SJSA1 (cell line): Measurements from ENCODE around the gene ZG16B. TPM values are rescaled to one million over a fixed set of nuclear protein-coding genes. Genes with fewer than 3 reads are reported as not detected.

Source experiments
- DNase-seq, 2 experiments: peaks; one replicate each; pipeline ENCODE4 v3.0.0-alpha.2; 2015 to 2020; ENCODE audit warnings: low spot score in 2 of 2, low read depth in 1 of 2
- H3K27ac ChIP-seq: fragments of 250-450 bp; sonication (Bioruptor Pico); 2 replicates; pipeline ENCODE4 v1.5.1; 2020; ENCODE audit warnings: mild to moderate bottlenecking, moderate library complexity
- H3K27me3 ChIP-seq: fragments of 250-450 bp; sonication (Bioruptor Pico); replicated peaks from 2 replicates; pipeline ENCODE4 v1.5.1; 2020; ENCODE audit warnings: mild to moderate bottlenecking, moderate library complexity
- H3K36me3 ChIP-seq: fragments of 250-450 bp; sonication (Bioruptor Pico); 2 replicates; pipeline ENCODE4 v1.5.1; 2020; ENCODE audit warnings: mild to moderate bottlenecking
- H3K4me1 ChIP-seq: fragments of 250-450 bp; sonication (Bioruptor Pico); replicated peaks from 2 replicates; pipeline ENCODE4 v1.6.1; 2021; ENCODE audit warnings: mild to moderate bottlenecking
- H3K4me3 ChIP-seq: fragments of 250-450 bp; sonication (Bioruptor Pico); 2 replicates; pipeline ENCODE4 v1.5.1; 2020; ENCODE audit warnings: mild to moderate bottlenecking
- H3K9me3 ChIP-seq: fragments of 250-450 bp; sonication (Bioruptor Pico); replicated peaks from 2 replicates; pipeline ENCODE4 v1.5.1; 2020; ENCODE audit warnings: mild to moderate bottlenecking
- total RNA-seq: library from RNA; depleted of rRNA; stranded (reverse); fragments of >200 nt; shearing (Covaris generic); gene quantifications from 2 replicates; pipeline ENCODE4 v1.2.3, GENCODE V29; 2014; rRNA removed

The ZG16B gene
- total RNA-seq, 1 experiment from 2014 or later = 0.11 TPM

DNA sequence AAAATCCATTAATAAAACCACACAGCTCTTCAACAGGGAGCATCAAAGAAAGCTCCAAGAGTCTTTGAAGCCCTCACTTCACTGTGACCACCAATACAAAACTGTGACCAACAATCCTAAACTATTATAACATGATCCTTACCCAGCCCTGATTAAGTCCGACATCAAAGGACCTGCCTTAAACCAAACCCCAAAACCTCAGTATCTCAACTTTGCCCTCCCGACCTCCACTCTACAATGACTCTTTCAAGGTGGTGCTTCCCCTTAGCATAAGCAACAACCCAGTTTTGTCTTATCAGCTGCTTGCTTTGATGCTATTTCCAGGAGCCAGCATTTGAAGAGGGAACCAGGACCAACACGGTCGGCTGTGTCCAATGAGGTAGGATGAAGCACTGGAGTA is 36.3 kb downstream of the ZG16B start:
- DNase-seq = no peak
- H3K9me3 ChIP-seq = no peaks in the 10 kb centered on the region; the same call in 1 of the 2 replicates
- no peaks in the 10 kb centered on the region for H3K36me3 ChIP-seq
- H3K4me1 ChIP-seq = peaks cover 4% of the 10 kb centered on the region
- no peak overlapping the region for H3K27ac ChIP-seq
- H3K27me3 ChIP-seq = no peaks in the 10 kb centered on the region
- H3K4me3 ChIP-seq = no peak overlapping the region

DNA sequence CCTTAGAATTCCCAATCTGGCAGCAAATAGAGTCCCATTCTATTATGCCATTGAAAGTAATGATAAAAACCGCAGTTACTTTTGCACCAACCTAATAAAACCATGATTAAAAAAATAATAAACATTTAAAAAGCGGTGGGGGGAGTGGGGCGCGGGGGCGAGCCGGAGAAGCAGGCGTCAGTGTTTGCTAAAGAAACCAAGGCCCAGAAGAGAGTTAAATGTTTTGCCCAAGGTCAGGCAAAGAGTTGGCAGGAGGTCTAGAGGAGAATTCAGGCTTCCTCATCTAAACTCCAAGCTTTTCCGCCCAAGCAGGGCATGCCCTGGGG is 37.5 kb downstream of the ZG16B start:
- H3K27ac ChIP-seq = peak overlapping the region; percentile 90
- no peak for DNase-seq
- no peaks in the 10 kb centered on the region for H3K27me3 ChIP-seq
- H3K4me1 ChIP-seq = peaks cover 4% of the 10 kb centered on the region
- no peaks in the 10 kb centered on the region for H3K9me3 ChIP-seq
- H3K4me3 ChIP-seq = peak overlapping the region; percentile 58
- no peaks in the 10 kb centered on the region for H3K36me3 ChIP-seq

DNA sequence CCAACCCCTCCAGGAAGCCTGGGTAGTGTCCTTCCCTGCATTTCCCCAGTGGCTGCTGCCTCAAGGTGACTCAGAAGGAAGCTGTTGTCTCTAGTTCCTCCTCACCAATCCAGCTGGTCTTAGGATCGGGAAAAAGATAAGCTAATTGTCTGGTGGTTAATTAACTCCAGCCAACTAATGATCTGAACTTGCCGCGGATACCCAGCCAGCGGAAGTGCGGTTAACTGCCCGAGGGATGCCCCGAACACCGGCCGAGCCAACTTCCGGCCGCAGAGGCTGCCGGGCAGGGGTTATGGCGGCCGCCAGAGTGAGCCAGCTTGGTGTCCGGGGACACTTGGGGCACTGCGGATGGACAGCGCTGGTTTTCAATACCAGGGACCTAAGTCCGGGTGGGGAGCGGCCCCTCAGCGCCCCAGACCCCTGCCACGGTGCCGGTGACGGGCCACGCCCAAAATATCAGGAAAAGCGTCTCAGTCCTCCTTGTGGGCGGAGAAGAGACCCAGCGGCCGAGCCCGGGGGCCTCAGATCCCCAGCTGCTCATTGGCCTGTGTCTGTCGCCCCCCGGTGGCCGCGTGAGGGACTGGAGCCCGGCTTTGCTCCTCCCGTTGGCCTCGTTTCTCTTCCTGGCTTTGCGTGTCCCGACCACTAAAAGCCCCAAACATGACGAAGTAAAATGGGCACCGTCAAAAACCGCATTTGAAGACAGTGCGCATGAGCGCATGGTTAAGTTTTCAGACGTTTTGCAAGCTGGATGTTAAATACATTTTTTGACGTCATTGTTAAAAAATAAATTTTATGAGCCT is 38.1 kb downstream of the ZG16B start:
- DNase-seq = peak; percentile 96 to 97
- H3K27me3 ChIP-seq = no peaks in the 10 kb centered on the region
- H3K36me3 ChIP-seq = no peaks in the 10 kb centered on the region
- peaks cover 4% of the 10 kb centered on the region for H3K4me1 ChIP-seq
- no peaks in the 10 kb centered on the region for H3K9me3 ChIP-seq
- H3K4me3 ChIP-seq = peak overlapping the region; percentile 58
- peak overlapping the region; percentile 90 for H3K27ac ChIP-seq

DNA sequence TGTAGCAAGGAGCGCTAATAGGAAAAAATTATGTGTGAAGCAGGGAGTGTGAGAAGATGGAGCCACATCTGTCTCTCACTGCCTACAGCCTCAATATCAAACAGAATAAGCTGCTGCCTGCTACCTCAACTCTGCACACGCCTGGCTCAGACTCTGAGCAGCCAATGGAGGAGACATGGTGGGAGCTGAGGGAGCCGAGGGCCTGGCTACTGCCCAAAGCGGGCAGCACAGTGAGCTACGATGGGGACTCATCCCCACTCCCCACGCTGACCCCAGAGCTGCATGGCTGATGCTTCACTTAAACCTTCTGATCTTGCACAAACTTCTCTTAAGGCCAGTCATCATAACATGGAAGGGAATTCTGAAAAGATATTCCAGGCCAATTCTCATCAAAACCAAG is 41.8 kb downstream of the ZG16B start:
- H3K27ac ChIP-seq = no peak overlapping the region
- no peak overlapping the region for H3K4me3 ChIP-seq
- H3K36me3 ChIP-seq = no peaks in the 10 kb centered on the region
- no peaks in the 10 kb centered on the region for H3K27me3 ChIP-seq
- no peaks in the 10 kb centered on the region for H3K9me3 ChIP-seq
- DNase-seq = no peak
- H3K4me1 ChIP-seq = peaks cover 4% of the 10 kb centered on the region

DNA sequence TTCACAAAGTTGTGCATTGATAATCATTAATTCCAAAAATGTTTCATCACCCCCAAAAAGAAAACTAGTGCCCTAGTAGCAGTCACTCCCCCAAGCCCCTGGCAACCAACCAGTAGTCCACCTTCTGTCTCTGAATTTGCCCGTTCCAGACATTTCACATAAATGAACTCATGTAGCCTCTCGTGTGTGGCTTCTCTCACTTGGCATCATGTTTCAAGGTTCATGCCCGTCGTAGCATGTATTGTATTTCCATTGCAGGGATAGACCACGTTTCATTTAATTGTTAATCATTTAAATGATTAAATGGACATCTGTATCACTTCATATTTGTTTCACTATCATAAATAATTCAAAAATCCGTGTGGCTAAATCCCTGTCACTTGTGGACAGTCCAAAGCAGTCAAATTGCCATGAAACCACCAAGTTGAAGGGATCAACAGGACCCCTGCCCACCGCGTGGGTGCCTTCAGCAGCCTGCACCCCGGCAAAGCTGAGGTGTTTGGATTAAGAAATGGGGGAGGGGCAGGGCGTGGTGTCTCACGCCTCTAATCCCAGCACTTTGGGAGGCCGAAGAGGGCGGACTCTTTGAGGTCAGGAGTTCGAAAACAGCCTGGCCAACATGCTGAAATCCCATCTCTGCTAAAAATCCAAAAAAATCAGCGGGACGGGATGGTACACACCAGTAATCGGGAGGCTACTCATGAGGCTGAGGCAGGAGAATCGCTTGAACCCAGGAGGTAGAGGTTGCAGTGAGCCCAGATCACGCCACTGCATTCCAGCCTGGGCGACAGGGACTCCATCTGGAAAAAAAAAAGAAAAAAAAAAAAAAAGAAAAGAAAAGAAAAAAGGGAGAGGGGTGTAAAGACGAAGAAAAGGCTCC is 44.2 kb downstream of the ZG16B start:
- no peaks in the 10 kb centered on the region for H3K27me3 ChIP-seq
- H3K27ac ChIP-seq = no peak overlapping the region
- H3K4me3 ChIP-seq = no peak overlapping the region

DNA sequence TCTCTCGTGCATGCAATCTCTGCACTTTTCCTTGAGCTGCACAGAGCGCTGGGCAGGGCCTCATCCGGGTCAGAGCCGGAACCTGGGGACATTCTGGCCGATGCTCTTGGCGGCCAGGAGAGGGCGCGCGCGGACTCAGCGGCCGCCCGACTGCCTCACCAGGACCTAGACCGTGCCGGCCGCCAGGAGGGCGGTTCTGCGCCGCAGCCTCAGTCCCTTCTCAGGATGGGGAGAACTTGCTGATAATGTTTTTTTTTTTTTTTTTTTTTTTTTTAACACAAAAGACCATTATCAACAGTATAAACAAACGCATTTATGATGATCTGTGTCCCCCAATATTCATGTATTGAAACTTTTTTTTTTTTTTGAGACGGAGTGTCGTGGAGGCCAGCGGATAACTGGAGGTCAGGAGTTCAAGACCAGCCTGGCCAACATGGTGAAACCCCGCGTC is 44.8 kb downstream of the ZG16B start:
- peak; percentile 63 to 74 for DNase-seq
- Histone ChIP-seq H3K27me3 (no peaks in the 10 kb centered on the region), H3K4me1 (no peaks in the 10 kb centered on the region)

More for the DNA sequence above, 44.2 kb downstream of the ZG16B start:
- Histone ChIP-seq H3K9me3 (no peaks in the 10 kb centered on the region), H3K36me3 (no peaks in the 10 kb centered on the region), H3K4me1 (no peaks in the 10 kb centered on the region)
- no peak for DNase-seq

DNA sequence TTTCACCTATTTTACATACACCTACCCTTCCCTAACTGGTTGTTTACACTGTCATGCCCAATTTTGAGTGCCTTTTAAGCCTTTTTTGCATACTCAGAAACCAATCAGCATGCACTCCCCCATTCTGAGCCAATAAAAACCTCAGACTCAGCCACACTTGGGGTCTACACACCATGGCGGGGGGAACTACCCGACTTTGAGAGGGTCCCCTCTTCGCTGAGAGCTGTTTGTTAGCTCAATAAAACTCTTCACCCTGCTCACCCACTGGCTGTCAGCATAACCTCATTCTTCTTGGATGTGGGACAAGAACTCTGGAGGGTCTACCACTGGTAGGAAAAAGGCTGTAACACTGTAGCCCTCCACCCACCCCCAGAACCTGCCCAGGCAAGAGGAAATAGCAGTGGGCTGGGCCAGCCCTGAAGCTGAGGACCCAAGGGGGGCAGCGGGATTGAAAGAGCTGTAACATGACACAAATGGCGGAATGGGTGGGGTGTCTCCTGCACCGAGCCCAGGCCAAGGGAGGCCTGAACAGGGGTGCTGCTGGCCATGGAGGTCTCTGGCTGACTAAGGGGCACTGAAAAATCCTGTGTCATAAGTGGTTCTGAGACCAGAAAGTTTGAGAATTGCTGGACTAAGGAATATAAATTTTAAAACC is 49.9 kb downstream of the ZG16B start:
- no peak overlapping the region for H3K27ac ChIP-seq
- H3K36me3 ChIP-seq = peaks cover 3% of the 10 kb centered on the region; the same call in 1 of the 2 replicates
- H3K4me1 ChIP-seq = peaks cover 8% of the 10 kb centered on the region
- H3K9me3 ChIP-seq = no peaks in the 10 kb centered on the region
- no peaks in the 10 kb centered on the region for H3K27me3 ChIP-seq
- no peak for DNase-seq
- H3K4me3 ChIP-seq = no peak overlapping the region

More for the DNA sequence above, 44.8 kb downstream of the ZG16B start:
- no peaks in the 10 kb centered on the region for H3K9me3 ChIP-seq
- no peaks in the 10 kb centered on the region for H3K36me3 ChIP-seq
- H3K27ac ChIP-seq = no peak overlapping the region
- H3K4me3 ChIP-seq = no peak overlapping the region

Other genes with a start within 250 kb of the ZG16B start
- gene KCTD5, start 147.8 kb upstream of the ZG16B start, total RNA-seq = 57.7 and 95.0 TPM in 2 replicates
- 0.37 TPM in 1 of 2 replicates, not detected in the other for gene PRSS27, start 110.1 kb upstream of the ZG16B start, total RNA-seq
- 45.0 and 49.1 TPM in 2 replicates for gene SRRM2, start 77.7 kb upstream of the ZG16B start, total RNA-seq
- gene ELOB, start 53.0 kb upstream of the ZG16B start, total RNA-seq = 311 and 727 TPM in 2 replicates
- not detected in 2 replicates for gene PRSS33, start 42.7 kb upstream of the ZG16B start, total RNA-seq
- gene PRSS41, start 31.8 kb upstream of the ZG16B start, total RNA-seq = not detected in 2 replicates
- gene PRSS21, start 13.1 kb upstream of the ZG16B start, total RNA-seq = not detected in 2 replicates
- not detected in 2 replicates for gene PRSS22, start 27.9 kb downstream of the ZG16B start, total RNA-seq
- 72.0 and 82.4 TPM in 2 replicates for gene FLYWCH2, start 52.9 kb downstream of the ZG16B start, total RNA-seq
- 14.7 and 17.6 TPM in 2 replicates for gene FLYWCH1, start 81.6 kb downstream of the ZG16B start, total RNA-seq
- gene KREMEN2, start 134.0 kb downstream of the ZG16B start, total RNA-seq = not detected in 2 replicates
- gene PAQR4, start 139.0 kb downstream of the ZG16B start, total RNA-seq = 29.9 and 44.0 TPM in 2 replicates
- 66.4 and 80.8 TPM in 2 replicates for gene PKMYT1, start 150.1 kb downstream of the ZG16B start, total RNA-seq
- not detected in 2 replicates for gene CLDN9, start 182.6 kb downstream of the ZG16B start, total RNA-seq
- gene CLDN6, start 187.9 kb downstream of the ZG16B start, total RNA-seq = not detected in 2 replicates
- 545 and 625 TPM in 2 replicates for gene TNFRSF12A, start 190.1 kb downstream of the ZG16B start, total RNA-seq
- gene HCFC1R1, start 193.6 kb downstream of the ZG16B start, total RNA-seq = 16.2 and 30.6 TPM in 2 replicates
- 27.4 and 28.2 TPM in 2 replicates for gene THOC6, start 193.7 kb downstream of the ZG16B start, total RNA-seq
- gene BICDL2, start 206.6 kb downstream of the ZG16B start, total RNA-seq = not detected in 2 replicates
- gene MMP25, start 216.3 kb downstream of the ZG16B start, total RNA-seq = 0.55 TPM in 1 of 2 replicates, not detected in the other
- gene IL32, start 235.3 kb downstream of the ZG16B start, total RNA-seq = 99.8 and 160 TPM in 2 replicates